SU-DHL-6 (cell line): ENCODE data around the gene EIF4G1.

Experiments
- CTCF ChIP-seq: fragments of 200-600 bp; sonication (generic); IDR thresholded peaks from one replicate; pipeline ENCODE4 v1.5.1; 2017; ENCODE audit warnings: antibody characterized with exemption, mild to moderate bottlenecking, low read length, moderate library complexity; ENCODE audit not compliant: insufficient read depth, poor library complexity, severe bottlenecking
- EZH2phosphoT487 ChIP-seq: fragments of 200-600 bp; sonication (generic), shearing (Covaris generic); conservative IDR thresholded peaks from 2 replicates; pipeline ENCODE4 v1.6.1; 2018; ENCODE audit warnings: mild to moderate bottlenecking, antibody characterized with exemption, low read length, moderate library complexity, mixed read lengths

GRCh38 chr3:184382326-184383032 lies 68.1 kb downstream of the EIF4G1 start:
- TF ChIP-seq CTCF (no peak), EZH2phosphoT487 (no peak)
